ENCODE data around the gene CBL. TPM values are rescaled to one million over a fixed set of nuclear protein-coding genes. Genes with fewer than 3 reads are reported as not detected.

Gene CBL
- total RNA-seq, 1 experiment from 2014 or later, result 52.7 TPM

GRCh38 chr11:119346605-119347004, 140.5 kb downstream of the CBL start, which contains the start of gene MFRP:
Gene MFRP (minus strand): TSS chr11:119346705. CDS start chr11:119346513, 192 bp downstream.
- ChIA-PET POLR2A (interaction anchor here (1.4 kb wide), 1 partner anchor 15 kb away, joined by 10 read pairs; no protein-coding TSS in a partner anchor), CTCF (interaction anchor here (2.5 kb wide), 1 partner anchor 9 kb away, joined by 14 read pairs; no protein-coding TSS in a partner anchor)
- H3K36me3 Mint-ChIP-seq (ENCODE audit: insufficient read depth, unreplicated experiment), result no peaks in the 10 kb centered on the region
- no peaks in the 10 kb centered on the region for H3K9me3 Mint-ChIP-seq (ENCODE audit: unreplicated experiment)
- DNase-seq, result no peak
- H3K4me3 ChIP-seq (ENCODE audit: low read depth, low read length), result no peak within 1 kb of the TSS
- TF ChIP-seq CTCF (IDR thresholded peaks at IDR 0.05; ENCODE audit: insufficient read depth in 1 of 2, low read depth in 1 of 2, low read length in 1 of 2, severe bottlenecking in 1 of 2, unreplicated experiment in 1 of 2), result no peak
- no peak within 1 kb of the TSS for H3K4me3 Mint-ChIP-seq (ENCODE audit: unreplicated experiment)
- no peaks in the 10 kb centered on the region for H3K4me1 Mint-ChIP-seq (ENCODE audit: low read depth, unreplicated experiment)
- H3K27me3 ChIP-seq (replicated peaks; ENCODE audit: control insufficient read depth, insufficient read depth, low read length), result no peaks in the 10 kb centered on the region
- H3K36me3 ChIP-seq (ENCODE audit: control insufficient read depth, insufficient read depth, low read length), result no peaks in the 10 kb centered on the region
- BruUV-seq (replicated peaks), result no TSS peak
- H3K27me3 Mint-ChIP-seq (ENCODE audit: insufficient read depth, unreplicated experiment), result peaks cover 3% of the 10 kb centered on the region
- H3K9me3 ChIP-seq, result no peaks in the 10 kb centered on the region
- intact Hi-C loops (cut with micrococcal nuclease; ENCODE audit: unreplicated experiment), result no loop called here
- no peaks in the 10 kb centered on the region; the same call in 1 of the 2 replicates for H3K4me1 ChIP-seq
- no peak within 1 kb of the TSS for H3K27ac Mint-ChIP-seq (ENCODE audit: unreplicated experiment)

- no peak for TF ChIP-seq CTCF (IDR thresholded peaks at IDR 0.05; ENCODE audit: insufficient read depth in 1 of 2, low read depth in 1 of 2, low read length in 1 of 2, severe bottlenecking in 1 of 2, unreplicated experiment in 1 of 2)
- Mint-ChIP-seq H3K27ac (ENCODE audit: unreplicated experiment) (no peak overlapping the region), H3K9me3 (ENCODE audit: unreplicated experiment) (no peaks in the 10 kb centered on the region), H3K36me3 (ENCODE audit: insufficient read depth, unreplicated experiment) (no peaks in the 10 kb centered on the region), H3K4me1 (ENCODE audit: low read depth, unreplicated experiment) (no peaks in the 10 kb centered on the region), H3K4me3 (ENCODE audit: unreplicated experiment) (no peak overlapping the region), H3K27me3 (ENCODE audit: insufficient read depth, unreplicated experiment) (peaks cover 3% of the 10 kb centered on the region)
- BruUV-seq (replicated peaks), result no TSS peak
- Histone ChIP-seq H3K4me1 (no peaks in the 10 kb centered on the region; the same call in 1 of the 2 replicates), H3K27me3 (replicated peaks; ENCODE audit: control insufficient read depth, insufficient read depth, low read length) (no peaks in the 10 kb centered on the region), H3K9me3 (no peaks in the 10 kb centered on the region), H3K4me3 (ENCODE audit: low read depth, low read length) (no peak overlapping the region), H3K36me3 (ENCODE audit: control insufficient read depth, insufficient read depth, low read length) (no peaks in the 10 kb centered on the region)
- ChIA-PET CTCF (interaction anchor here (0.8 to 2.5 kb wide), 3 partner anchors 7 to 14 kb away, joined by 6 to 14 read pairs (median 8); no protein-coding TSS in a partner anchor), POLR2A (interaction anchor here (0.5 to 1.4 kb wide), 2 partner anchors 10 to 14 kb away, joined by 3 to 10 read pairs; no protein-coding TSS in a partner anchor)
- intact Hi-C loops (cut with micrococcal nuclease; ENCODE audit: unreplicated experiment), result no loop called here
- no peak for DNase-seq
These were observed 141.1 kb downstream of the CBL start for GRCh38 chr11:119347242-119347641.

GRCh38 chr11:119347940-119348605, 141.9 kb downstream of the CBL start:
- H3K36me3 ChIP-seq (ENCODE audit: control insufficient read depth, insufficient read depth, low read length), result no peaks in the 10 kb centered on the region
- Mint-ChIP-seq H3K36me3 (ENCODE audit: insufficient read depth, unreplicated experiment) (no peaks in the 10 kb centered on the region), H3K4me1 (ENCODE audit: low read depth, unreplicated experiment) (peaks cover 6% of the 10 kb centered on the region), H3K27ac (ENCODE audit: unreplicated experiment) (no peak overlapping the region), H3K9me3 (ENCODE audit: unreplicated experiment) (no peaks in the 10 kb centered on the region), H3K4me3 (ENCODE audit: unreplicated experiment) (no peak overlapping the region), H3K27me3 (ENCODE audit: insufficient read depth, unreplicated experiment) (peaks cover 3% of the 10 kb centered on the region)
- H3K4me1 ChIP-seq, result peaks cover 4% of the 10 kb centered on the region; the same call in 1 of the 2 replicates
- intact Hi-C loops (cut with micrococcal nuclease; ENCODE audit: unreplicated experiment), result no loop called here
- no peaks in the 10 kb centered on the region for H3K9me3 ChIP-seq
- ChIA-PET CTCF (interaction anchor here (0.8 to 2.5 kb wide), 5 partner anchors 8 to 26 kb away, joined by 3 to 14 read pairs (median 6); no protein-coding TSS in a partner anchor), POLR2A (interaction anchor here (0.5 to 1.4 kb wide), 2 partner anchors 11 to 13 kb away, joined by 3 to 10 read pairs; no protein-coding TSS in a partner anchor)
- no peak for TF ChIP-seq CTCF (IDR thresholded peaks at IDR 0.05; ENCODE audit: insufficient read depth in 1 of 2, low read depth in 1 of 2, low read length in 1 of 2, severe bottlenecking in 1 of 2, unreplicated experiment in 1 of 2)
- H3K4me3 ChIP-seq (ENCODE audit: low read depth, low read length), result no peak overlapping the region
- no peak for DNase-seq
- no TSS peak for BruUV-seq (replicated peaks)
- no peaks in the 10 kb centered on the region for H3K27me3 ChIP-seq (replicated peaks; ENCODE audit: control insufficient read depth, insufficient read depth, low read length)
